ENCODE data around the gene ACACA.
"Not testable (repeated sequence)": the region's sequence is repeated elsewhere in the genome, so short reads cannot be mapped to it uniquely, and the experiment has no call there.

GRCh38 chr17:37441369-37442014 lies 34.9 kb upstream of the ACACA start:
- not testable (repeated sequence) for TF ChIP-seq ZC3H10, RARB (CRISPR knock-in tag; IDR thresholded peaks at IDR 0.05)
